ENCODE data around the gene LIN37. TPM values are rescaled to one million over a fixed set of nuclear protein-coding genes. Genes with fewer than 3 reads are reported as not detected.

LIN37 gene
- total and polyA plus RNA-seq, 2 of the 13 experiments (the other 11 are each of a cell fraction or from before 2014, with no cell fraction given), result 6.3 to 8.7 TPM

DNA sequence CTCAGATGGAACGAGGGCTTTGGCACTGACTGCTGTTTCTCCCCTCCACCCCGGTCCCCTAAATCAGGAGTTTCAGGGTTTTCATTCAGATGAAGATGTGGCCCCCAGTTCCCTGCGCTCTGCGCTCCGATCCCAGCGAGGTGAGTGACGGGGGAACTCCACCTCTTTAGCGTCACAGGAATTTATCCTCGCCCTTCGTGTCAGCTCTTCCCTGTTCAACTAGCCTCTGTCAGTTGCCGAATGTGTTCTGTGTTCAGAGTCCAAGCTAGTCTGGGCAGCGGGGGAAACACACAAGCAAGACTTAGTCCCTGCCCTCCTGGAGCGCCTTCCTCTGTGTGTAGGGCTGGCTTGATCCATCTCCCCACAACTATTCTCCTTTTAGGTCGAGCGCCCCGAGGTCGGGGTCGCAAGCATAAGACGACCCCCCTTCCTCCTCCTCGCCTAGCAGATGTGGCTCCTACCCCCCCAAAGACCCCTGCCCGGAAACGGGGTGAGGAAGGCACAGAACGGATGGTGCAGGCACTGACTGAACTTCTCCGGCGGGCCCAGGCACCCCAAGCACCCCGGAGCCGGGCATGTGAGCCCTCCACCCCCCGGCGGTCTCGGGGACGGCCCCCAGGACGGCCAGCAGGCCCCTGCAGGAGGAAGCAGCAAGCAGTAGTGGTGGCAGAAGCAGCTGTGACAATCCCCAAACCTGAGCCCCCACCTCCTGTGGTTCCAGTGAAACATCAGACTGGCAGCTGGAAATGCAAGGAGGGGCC, 28.8 kb upstream of the LIN37 start (continued):
- TF ChIP-seq, protein P1, sequence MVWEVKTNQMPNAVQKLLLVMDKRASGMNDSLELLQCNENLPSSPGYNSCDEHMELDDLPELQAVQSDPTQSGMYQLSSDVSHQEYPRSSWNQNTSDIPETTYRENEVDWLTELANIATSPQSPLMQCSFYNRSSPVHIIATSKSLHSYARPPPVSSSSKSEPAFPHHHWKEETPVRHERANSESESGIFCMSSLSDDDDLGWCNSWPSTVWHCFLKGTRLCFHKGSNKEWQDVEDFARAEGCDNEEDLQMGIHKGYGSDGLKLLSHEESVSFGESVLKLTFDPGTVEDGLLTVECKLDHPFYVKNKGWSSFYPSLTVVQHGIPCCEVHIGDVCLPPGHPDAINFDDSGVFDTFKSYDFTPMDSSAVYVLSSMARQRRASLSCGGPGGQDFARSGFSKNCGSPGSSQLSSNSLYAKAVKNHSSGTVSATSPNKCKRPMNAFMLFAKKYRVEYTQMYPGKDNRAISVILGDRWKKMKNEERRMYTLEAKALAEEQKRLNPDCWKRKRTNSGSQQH (CRISPR knock-in tag; IDR thresholded peaks at IDR 0.05; ENCODE audit: low read depth), result peak; percentile 32; the same call in 1 of the 2 replicates
- TF ChIP-seq ZNF232 (CRISPR knock-in tag; IDR thresholded peaks at IDR 0.05; ENCODE audit: borderline replicate concordance) (no peak), CREB1 (IDR thresholded peaks at IDR 0.05) (peak; percentile 66), CREB1 (CRISPR knock-in tag; IDR thresholded peaks at IDR 0.05) (no peak), HOXA3 (CRISPR knock-in tag; IDR thresholded peaks at IDR 0.05) (peak; percentile 62), NONO (IDR thresholded peaks at IDR 0.05) (no peak), NONO (CRISPR knock-in tag; conservative IDR thresholded peaks at IDR 0.05) (peak; percentile 26; the same call in 1 of the 2 replicates), KDM5B (CRISPR knock-in tag; IDR thresholded peaks at IDR 0.05; ENCODE audit: borderline replicate concordance) (peak; percentile 38; the same call in 1 of the 2 replicates)
- TF ChIP-seq, protein P2, sequence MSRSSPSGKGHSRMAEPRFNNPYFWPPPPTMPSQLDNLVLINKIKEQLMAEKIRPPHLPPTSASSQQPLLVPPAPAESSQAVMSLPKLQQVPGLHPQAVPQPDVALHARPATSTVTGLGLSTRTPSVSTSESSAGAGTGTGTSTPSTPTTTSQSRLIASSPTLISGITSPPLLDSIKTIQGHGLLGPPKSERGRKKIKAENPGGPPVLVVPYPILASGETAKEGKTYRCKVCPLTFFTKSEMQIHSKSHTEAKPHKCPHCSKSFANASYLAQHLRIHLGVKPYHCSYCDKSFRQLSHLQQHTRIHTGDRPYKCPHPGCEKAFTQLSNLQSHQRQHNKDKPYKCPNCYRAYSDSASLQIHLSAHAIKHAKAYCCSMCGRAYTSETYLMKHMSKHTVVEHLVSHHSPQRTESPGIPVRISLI (CRISPR knock-in tag; IDR thresholded peaks at IDR 0.05; ENCODE audit: borderline replicate concordance), result no peak
- TF ChIP-seq, protein P3, sequence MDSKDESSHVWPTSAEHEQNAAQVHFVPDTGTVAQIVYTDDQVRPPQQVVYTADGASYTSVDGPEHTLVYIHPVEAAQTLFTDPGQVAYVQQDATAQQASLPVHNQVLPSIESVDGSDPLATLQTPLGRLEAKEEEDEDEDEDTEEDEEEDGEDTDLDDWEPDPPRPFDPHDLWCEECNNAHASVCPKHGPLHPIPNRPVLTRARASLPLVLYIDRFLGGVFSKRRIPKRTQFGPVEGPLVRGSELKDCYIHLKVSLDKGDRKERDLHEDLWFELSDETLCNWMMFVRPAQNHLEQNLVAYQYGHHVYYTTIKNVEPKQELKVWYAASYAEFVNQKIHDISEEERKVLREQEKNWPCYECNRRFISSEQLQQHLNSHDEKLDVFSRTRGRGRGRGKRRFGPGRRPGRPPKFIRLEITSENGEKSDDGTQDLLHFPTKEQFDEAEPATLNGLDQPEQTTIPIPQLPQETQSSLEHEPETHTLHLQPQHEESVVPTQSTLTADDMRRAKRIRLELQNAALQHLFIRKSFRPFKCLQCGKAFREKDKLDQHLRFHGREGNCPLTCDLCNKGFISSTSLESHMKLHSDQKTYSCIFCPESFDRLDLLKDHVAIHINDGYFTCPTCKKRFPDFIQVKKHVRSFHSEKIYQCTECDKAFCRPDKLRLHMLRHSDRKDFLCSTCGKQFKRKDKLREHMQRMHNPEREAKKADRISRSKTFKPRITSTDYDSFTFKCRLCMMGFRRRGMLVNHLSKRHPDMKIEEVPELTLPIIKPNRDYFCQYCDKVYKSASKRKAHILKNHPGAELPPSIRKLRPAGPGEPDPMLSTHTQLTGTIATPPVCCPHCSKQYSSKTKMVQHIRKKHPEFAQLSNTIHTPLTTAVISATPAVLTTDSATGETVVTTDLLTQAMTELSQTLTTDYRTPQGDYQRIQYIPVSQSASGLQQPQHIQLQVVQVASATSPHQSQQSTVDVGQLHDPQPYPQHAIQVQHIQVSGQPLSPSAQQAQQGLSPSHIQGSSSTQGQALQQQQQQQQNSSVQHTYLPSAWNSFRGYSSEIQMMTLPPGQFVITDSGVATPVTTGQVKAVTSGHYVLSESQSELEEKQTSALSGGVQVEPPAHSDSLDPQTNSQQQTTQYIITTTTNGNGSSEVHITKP (CRISPR knock-in tag; IDR thresholded peaks at IDR 0.05; ENCODE audit: low read depth), result 0 out of 2 replicates have a peak, but pooled peaks have one; percentile 27
- TF ChIP-seq, protein P4, sequence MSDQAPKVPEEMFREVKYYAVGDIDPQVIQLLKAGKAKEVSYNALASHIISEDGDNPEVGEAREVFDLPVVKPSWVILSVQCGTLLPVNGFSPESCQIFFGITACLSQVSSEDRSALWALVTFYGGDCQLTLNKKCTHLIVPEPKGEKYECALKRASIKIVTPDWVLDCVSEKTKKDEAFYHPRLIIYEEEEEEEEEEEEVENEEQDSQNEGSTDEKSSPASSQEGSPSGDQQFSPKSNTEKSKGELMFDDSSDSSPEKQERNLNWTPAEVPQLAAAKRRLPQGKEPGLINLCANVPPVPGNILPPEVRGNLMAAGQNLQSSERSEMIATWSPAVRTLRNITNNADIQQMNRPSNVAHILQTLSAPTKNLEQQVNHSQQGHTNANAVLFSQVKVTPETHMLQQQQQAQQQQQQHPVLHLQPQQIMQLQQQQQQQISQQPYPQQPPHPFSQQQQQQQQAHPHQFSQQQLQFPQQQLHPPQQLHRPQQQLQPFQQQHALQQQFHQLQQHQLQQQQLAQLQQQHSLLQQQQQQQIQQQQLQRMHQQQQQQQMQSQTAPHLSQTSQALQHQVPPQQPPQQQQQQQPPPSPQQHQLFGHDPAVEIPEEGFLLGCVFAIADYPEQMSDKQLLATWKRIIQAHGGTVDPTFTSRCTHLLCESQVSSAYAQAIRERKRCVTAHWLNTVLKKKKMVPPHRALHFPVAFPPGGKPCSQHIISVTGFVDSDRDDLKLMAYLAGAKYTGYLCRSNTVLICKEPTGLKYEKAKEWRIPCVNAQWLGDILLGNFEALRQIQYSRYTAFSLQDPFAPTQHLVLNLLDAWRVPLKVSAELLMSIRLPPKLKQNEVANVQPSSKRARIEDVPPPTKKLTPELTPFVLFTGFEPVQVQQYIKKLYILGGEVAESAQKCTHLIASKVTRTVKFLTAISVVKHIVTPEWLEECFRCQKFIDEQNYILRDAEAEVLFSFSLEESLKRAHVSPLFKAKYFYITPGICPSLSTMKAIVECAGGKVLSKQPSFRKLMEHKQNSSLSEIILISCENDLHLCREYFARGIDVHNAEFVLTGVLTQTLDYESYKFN (CRISPR knock-in tag; conservative IDR thresholded peaks at IDR 0.05), result peak; percentile 50
- TF ChIP-seq, protein P5, sequence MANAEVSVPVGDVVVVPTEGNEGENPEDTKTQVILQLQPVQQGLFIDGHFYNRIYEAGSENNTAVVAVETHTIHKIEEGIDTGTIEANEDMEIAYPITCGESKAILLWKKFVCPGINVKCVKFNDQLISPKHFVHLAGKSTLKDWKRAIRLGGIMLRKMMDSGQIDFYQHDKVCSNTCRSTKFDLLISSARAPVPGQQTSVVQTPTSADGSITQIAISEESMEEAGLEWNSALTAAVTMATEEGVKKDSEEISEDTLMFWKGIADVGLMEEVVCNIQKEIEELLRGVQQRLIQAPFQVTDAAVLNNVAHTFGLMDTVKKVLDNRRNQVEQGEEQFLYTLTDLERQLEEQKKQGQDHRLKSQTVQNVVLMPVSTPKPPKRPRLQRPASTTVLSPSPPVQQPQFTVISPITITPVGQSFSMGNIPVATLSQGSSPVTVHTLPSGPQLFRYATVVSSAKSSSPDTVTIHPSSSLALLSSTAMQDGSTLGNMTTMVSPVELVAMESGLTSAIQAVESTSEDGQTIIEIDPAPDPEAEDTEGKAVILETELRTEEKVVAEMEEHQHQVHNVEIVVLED (CRISPR knock-in tag; IDR thresholded peaks at IDR 0.05; ENCODE audit: borderline replicate concordance), result peak; percentile 28; the same call in 1 of the 2 replicates
- TF ChIP-seq, protein P6, sequence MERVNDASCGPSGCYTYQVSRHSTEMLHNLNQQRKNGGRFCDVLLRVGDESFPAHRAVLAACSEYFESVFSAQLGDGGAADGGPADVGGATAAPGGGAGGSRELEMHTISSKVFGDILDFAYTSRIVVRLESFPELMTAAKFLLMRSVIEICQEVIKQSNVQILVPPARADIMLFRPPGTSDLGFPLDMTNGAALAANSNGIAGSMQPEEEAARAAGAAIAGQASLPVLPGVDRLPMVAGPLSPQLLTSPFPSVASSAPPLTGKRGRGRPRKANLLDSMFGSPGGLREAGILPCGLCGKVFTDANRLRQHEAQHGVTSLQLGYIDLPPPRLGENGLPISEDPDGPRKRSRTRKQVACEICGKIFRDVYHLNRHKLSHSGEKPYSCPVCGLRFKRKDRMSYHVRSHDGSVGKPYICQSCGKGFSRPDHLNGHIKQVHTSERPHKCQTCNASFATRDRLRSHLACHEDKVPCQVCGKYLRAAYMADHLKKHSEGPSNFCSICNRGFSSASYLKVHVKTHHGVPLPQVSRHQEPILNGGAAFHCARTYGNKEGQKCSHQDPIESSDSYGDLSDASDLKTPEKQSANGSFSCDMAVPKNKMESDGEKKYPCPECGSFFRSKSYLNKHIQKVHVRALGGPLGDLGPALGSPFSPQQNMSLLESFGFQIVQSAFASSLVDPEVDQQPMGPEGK (CRISPR knock-in tag; IDR thresholded peaks at IDR 0.05), result 0 out of 2 replicates have a peak, but pooled peaks have one; percentile 32
